ENCODE data around the gene DEUP1. TPM values are rescaled to one million over a fixed set of nuclear protein-coding genes. Genes with fewer than 3 reads are reported as not detected.

The DEUP1 gene
- total RNA-seq, 1 donor, result not detected

DNA sequence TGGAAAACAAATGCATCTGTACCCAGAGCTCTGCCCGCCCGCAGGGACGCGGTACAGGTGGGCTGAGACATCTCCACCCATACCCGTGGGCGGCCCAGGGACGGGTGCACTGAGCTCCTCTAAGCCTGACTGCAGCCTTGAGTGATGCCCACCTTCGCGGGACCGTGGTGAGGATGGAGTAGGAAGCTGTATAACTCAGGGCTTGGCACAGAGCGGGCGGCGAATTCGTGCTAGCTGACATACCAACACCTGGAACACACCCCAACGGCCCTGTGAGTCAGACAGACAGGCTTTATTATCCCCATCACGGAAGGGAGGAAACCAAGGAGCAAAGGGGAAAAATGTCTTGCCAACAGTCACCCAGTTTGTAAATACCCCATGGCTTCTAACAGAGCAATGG lies 150.7 kb downstream of the DEUP1 start:
- no peak for DNase-seq (ENCODE audit: low read depth)
- TF ChIP-seq, protein P1, sequence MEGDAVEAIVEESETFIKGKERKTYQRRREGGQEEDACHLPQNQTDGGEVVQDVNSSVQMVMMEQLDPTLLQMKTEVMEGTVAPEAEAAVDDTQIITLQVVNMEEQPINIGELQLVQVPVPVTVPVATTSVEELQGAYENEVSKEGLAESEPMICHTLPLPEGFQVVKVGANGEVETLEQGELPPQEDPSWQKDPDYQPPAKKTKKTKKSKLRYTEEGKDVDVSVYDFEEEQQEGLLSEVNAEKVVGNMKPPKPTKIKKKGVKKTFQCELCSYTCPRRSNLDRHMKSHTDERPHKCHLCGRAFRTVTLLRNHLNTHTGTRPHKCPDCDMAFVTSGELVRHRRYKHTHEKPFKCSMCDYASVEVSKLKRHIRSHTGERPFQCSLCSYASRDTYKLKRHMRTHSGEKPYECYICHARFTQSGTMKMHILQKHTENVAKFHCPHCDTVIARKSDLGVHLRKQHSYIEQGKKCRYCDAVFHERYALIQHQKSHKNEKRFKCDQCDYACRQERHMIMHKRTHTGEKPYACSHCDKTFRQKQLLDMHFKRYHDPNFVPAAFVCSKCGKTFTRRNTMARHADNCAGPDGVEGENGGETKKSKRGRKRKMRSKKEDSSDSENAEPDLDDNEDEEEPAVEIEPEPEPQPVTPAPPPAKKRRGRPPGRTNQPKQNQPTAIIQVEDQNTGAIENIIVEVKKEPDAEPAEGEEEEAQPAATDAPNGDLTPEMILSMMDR (IDR thresholded peaks at IDR 0.05; ENCODE audit: insufficient read depth, low read length), result no peak
- no peak overlapping the region for H3K4me3 ChIP-seq (ENCODE audit: low read depth, low read length)

DNA sequence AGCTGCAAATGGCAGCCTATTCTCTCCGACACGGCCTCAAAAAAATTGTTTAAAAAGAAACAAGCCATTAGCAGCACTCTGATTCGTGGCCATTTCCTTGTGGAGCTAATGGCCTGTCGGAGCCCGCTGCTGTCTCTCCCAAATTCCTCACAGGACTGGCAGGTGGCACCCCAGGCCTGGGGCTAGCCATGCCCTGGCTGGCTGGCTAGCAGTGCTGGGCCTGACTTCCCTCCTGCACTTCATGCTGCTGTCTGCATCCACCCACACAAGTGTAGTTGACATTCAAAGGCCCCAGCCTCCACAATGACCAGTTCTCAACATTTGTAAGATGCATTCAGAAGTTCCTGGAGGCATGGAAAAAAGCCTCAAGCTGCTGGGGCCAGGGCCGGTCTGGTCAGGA lies 151.2 kb downstream of the DEUP1 start:
- H3K4me3 ChIP-seq (ENCODE audit: low read depth, low read length), result no peak overlapping the region
- DNase-seq (ENCODE audit: low read depth), result no peak
- TF ChIP-seq, protein P1 (IDR thresholded peaks at IDR 0.05; ENCODE audit: insufficient read depth, low read length), result no peak

DNA sequence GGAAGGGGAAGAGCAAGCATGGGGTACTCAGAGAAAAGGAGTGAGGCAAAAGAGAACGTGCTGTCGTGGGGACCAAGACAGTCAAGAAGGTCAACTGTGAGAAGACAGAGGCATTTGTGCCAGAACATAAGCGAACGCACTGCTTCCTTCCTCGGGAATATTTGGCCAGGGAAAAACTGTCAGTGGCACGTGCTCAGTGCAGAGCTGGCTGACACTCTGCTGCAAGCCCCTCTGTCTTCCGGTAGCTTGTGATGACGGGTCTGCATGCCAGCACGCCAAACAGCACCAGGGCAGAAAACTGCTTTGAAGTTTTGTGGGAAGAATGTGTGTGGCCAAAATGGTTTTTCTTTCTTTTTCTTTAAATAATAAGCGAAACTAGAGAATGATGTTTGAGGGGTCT lies 152.0 kb downstream of the DEUP1 start:
- no peak for DNase-seq (ENCODE audit: low read depth)
- no peak overlapping the region for H3K4me3 ChIP-seq (ENCODE audit: low read depth, low read length)
- TF ChIP-seq, protein P1 (IDR thresholded peaks at IDR 0.05; ENCODE audit: insufficient read depth, low read length), result no peak

- DNase-seq (ENCODE audit: low read depth), result peak; percentile 53
- TF ChIP-seq, protein P1 (IDR thresholded peaks at IDR 0.05; ENCODE audit: insufficient read depth, low read length), result no peak
- H3K4me3 ChIP-seq (ENCODE audit: low read depth, low read length), result no peak overlapping the region
Observed at GRCh38 chr11:93484716-93485115, 154.2 kb downstream of the DEUP1 start.

- DNase-seq (ENCODE audit: low read depth), result no peak
- no peak overlapping the region for H3K4me3 ChIP-seq (ENCODE audit: low read depth, low read length)
- TF ChIP-seq, protein P1 (IDR thresholded peaks at IDR 0.05; ENCODE audit: insufficient read depth, low read length), result no peak
Observed at GRCh38 chr11:93485983-93486382, 155.4 kb downstream of the DEUP1 start.

GRCh38 chr11:93487032-93487483 lies 156.5 kb downstream of the DEUP1 start:
- no peak for DNase-seq (ENCODE audit: low read depth)
- TF ChIP-seq, protein P1 (IDR thresholded peaks at IDR 0.05; ENCODE audit: insufficient read depth, low read length), result no peak
- H3K4me3 ChIP-seq (ENCODE audit: low read depth, low read length), result no peak overlapping the region

Other genes with a start within 250 kb of the DEUP1 start
- gene SLC36A4, start 132.8 kb upstream of the DEUP1 start, total RNA-seq (ENCODE audit: low replicate concordance), result 7.1 and 24.8 TPM in 2 replicates
- 6.7 and 7.3 TPM in 2 replicates for gene SMCO4, start 212.6 kb downstream of the DEUP1 start, total RNA-seq (ENCODE audit: low replicate concordance)

Measured in fibroblast of the aortic adventitia (primary cell).